ENCODE results near the gene BICRA.

GRCh38 chr19:47670736-47671135, 61.8 kb downstream of the BICRA start:
- TF ChIP-seq CTCF (conservative IDR thresholded peaks at IDR 0.05; ENCODE audit: low read depth, low read length) (no peak), POLR2A (IDR thresholded peaks at IDR 0.05; ENCODE audit: low read depth, low read length) (no peak), RAD21 (IDR thresholded peaks at IDR 0.05; ENCODE audit: low read length) (no peak), MAFK (IDR thresholded peaks at IDR 0.05; ENCODE audit: low read depth, low read length) (no peak), MXI1 (IDR thresholded peaks at IDR 0.05; ENCODE audit: borderline replicate concordance, low read depth, low read length) (no peak), BHLHE40 (IDR thresholded peaks at IDR 0.05; ENCODE audit: low read depth, low read length) (no peak), RCOR1 (IDR thresholded peaks at IDR 0.05; ENCODE audit: insufficient replicate concordance, low read length) (no peak), CEBPB (IDR thresholded peaks at IDR 0.05; ENCODE audit: low read depth, low read length) (no peak), FOS (IDR thresholded peaks at IDR 0.05; ENCODE audit: low read depth, low read length) (no peak), ELK1 (IDR thresholded peaks at IDR 0.05; ENCODE audit: borderline replicate concordance, low read depth, low read length) (no peak)
